Activated T-cell treated with anti-CD3 and anti-CD28 coated beads, Interleukin-2, amount 50 U/mL, for 1 hour (primary cell): ENCODE measurements around the gene MAPK8IP1.
A peak's percentile ranks its signal among the peaks of the same experiment; 100 is the strongest.

Source experiments
- DNase-seq: peaks from one replicate; pipeline ENCODE4 v3.0.0-alpha.2; 2020

The MAPK8IP1 gene

DNA sequence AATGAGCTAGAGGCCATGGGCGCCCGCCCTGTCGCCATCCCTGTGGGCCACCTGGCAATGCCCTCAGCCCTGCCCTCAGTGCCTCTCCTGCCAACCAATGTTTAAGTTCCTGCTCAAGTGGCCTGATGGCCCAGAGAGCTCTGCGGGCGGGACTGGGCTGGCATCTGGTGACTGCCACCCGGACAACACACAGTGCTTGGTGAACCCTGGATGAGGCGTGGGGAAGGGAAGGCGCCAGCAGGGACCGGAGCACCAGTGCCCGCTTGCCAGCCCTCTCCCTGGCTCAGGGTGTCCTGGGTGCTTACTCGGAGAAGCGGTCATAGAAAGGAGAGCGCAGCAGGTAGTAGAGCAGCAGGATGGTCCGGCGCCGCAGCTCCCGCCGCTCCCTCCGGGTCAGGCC, 28.1 kb downstream of the MAPK8IP1 start:
- no peak for DNase-seq

DNA sequence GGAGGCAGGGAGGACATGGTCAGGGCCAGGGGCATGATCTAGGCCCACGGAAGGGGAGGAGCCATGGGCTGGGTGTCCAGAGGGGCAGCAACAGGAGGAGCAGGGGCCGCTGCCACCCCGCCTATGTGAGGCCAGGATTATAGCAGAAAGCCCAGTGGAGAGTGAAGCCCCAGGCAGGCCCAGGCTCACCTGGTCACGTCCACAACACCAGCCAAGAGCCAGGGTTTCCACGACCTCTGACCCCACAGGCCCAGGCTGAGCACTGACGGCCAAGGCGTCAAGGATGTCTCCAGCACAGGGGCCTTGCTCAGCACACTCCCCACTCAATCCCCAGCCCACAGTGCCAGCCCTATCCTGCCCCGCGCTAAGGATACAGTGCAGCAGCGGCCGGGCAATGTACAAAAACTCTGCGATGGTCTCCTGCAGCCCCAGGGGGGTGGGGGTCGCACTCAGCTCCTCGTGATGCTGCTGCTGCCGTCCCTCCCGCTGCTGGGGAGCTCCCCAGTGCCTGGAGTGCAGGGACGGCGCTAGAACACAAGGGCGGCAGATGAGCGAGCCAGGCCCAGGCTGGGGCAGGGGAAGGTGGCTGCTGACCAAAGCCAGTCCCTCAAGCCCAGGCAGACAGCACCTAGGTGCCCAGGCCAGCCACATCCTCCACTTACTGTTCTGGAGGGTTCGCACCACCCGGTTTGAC, 28.6 kb downstream of the MAPK8IP1 start:
- DNase-seq, result no peak

GRCh38 chr11:45915446-45915845, 30.0 kb downstream of the MAPK8IP1 start:
- DNase-seq, result no peak

- DNase-seq, result no peak
Measured at GRCh38 chr11:45917286-45917622, 31.8 kb downstream of the MAPK8IP1 start.

- DNase-seq, result peak; percentile 89
Measured at GRCh38 chr11:45917623-45918330, 32.3 kb downstream of the MAPK8IP1 start, which contains the start of gene PEX16. Gene PEX16 (minus strand): TSS chr11:45917877. CDS start chr11:45917811, 66 bp downstream.

DNA sequence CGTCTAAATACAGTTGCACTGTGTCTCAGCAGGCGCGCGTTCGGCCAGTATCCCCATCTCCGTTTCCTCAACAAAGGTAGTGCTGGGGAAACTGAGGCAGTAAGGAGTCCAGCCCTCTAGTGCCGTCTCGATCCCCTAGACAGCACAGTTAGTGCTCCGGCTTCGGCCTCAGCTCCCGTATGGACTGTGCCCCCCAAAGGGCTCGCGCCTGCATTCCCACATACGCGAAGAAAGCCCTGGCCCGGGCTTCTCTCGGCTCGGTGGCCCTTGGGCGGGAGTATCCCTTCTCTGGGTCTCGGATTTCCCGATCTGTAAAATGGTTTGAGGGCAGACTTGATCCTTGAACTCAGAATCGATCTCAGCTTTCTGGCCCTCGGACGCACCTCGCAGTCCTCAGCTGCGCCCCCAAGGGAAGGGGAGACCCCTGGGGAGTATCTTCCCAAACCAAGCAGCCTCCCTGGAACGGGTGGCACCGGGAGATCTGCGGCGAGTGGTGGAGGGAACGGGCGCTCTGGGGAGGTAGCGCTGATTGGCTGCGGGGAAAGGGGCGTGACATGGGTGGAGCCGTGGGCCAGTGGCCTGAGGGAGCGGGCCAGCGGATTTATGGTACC, 33.0 kb downstream of the MAPK8IP1 start:
- DNase-seq, result peak; percentile 52

DNA sequence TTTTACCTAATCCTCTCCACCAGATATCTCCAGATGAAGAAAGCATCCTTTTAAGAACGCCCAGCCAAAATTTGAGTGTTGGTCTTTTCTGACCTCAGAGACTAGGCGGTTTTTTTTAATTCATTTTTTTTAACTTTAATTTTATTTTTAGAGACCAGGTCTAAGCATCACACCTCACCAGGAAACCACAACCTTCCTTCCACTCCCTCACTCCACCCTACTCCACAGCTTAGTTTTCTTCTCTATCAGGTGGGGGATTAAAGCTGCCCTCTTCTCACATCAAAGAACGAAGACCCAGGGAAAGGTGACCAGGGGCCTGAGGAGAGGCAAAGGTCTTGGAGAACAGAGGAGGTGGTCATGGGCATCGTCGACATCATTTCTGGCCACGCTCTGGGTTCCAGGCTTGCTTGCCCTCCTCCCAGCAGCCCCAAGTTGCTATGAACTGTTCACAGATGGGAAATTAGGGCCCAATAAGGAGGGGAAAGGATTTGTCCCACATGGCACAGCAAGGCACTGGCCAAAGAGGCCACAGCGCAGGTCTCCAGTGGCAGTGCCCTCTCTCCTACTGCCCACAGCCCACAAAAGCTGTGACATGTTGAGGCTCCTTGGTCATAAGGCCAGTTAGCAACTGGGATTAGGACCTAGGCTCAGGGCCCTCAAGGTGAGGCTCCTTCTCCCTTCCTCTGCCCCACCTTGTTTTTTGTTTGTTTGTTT, 33.7 kb downstream of the MAPK8IP1 start:
- DNase-seq, result peak; percentile 18

GRCh38 chr11:45919806-45920530, 34.5 kb downstream of the MAPK8IP1 start:
- peak; percentile 18 for DNase-seq

GRCh38 chr11:45920531-45921477, 35.4 kb downstream of the MAPK8IP1 start:
- peak; percentile 11 for DNase-seq

GRCh38 chr11:45921561-45922424, 36.3 kb downstream of the MAPK8IP1 start:
- peak; percentile 16 for DNase-seq

- DNase-seq, result peak; percentile 55
Measured at GRCh38 chr11:45922425-45923082, 37.1 kb downstream of the MAPK8IP1 start, which contains the start of gene LARGE2. Gene LARGE2 (plus strand): TSS chr11:45922656. CDS start chr11:45922883, 227 bp downstream.

DNA sequence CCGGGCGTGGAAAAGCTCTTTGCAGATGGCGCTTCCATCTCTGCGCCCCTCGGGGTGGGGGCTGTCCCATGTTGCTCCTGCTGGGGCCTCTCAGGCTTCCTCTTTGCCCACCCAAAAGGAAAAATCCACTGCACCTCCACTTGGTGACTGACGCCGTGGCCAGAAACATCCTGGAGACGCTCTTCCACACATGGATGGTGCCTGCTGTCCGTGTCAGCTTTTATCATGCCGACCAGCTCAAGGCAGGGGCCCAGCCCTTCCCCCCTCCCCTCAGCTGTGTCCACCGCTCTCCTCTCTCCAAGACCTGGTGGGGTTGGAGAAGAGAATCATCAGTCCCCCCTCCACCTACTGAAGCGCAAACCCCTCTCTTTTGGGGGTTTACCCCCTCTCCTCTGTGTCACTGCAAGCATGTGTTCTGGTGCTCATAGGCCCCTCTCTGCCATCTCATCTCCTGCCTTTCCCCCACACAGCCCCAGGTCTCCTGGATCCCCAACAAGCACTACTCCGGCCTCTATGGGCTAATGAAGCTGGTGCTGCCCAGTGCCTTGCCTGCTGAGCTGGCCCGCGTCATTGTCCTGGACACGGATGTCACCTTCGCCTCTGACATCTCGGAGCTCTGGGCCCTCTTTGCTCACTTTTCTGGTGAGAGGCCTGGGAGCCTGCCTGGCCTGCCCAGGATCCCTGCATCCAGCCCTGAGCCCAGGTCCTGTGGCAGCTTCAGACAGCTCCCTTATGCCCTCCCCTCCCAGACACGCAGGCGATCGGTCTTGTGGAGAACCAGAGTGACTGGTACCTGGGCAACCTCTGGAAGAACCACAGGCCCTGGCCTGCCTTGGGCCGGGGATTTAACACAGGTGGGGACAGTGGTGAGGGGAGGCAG, 38.8 kb downstream of the MAPK8IP1 start:
- no peak for DNase-seq

GRCh38 chr11:45924927-45925326, 39.5 kb downstream of the MAPK8IP1 start:
- no peak for DNase-seq

DNA sequence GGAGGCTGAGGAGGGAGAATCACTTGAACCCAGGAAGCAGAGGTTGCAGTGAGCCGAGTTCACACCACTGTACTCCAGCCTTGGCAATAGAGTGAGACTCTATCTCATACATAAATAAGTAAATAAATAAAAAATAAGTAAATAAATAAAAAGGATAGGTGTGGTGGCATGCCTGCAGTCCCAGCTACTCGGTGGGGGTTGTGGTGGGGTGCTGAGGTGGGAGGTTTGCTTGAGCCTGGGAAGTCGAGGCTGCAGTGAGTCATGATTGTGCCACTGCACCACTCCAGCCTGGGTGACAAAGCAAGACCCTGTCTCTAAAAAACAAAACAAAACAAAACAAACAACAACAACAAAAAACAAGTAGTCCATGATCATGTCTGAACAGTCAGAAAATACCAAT, 40.1 kb downstream of the MAPK8IP1 start:
- DNase-seq, result no peak

DNA sequence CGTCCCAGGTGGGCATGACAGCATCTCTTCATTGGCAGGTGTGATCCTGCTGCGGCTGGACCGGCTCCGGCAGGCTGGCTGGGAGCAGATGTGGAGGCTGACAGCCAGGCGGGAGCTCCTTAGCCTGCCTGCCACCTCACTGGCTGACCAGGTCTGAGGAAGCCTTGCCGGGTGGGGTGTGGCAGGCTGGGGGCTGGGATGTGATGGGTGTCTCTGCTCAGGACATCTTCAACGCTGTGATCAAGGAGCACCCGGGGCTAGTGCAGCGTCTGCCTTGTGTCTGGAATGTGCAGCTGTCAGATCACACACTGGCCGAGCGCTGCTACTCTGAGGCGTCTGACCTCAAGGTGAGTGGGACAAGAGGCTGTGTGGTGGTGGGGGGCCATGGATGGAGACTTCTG, 40.5 kb downstream of the MAPK8IP1 start:
- DNase-seq, result no peak

DNA sequence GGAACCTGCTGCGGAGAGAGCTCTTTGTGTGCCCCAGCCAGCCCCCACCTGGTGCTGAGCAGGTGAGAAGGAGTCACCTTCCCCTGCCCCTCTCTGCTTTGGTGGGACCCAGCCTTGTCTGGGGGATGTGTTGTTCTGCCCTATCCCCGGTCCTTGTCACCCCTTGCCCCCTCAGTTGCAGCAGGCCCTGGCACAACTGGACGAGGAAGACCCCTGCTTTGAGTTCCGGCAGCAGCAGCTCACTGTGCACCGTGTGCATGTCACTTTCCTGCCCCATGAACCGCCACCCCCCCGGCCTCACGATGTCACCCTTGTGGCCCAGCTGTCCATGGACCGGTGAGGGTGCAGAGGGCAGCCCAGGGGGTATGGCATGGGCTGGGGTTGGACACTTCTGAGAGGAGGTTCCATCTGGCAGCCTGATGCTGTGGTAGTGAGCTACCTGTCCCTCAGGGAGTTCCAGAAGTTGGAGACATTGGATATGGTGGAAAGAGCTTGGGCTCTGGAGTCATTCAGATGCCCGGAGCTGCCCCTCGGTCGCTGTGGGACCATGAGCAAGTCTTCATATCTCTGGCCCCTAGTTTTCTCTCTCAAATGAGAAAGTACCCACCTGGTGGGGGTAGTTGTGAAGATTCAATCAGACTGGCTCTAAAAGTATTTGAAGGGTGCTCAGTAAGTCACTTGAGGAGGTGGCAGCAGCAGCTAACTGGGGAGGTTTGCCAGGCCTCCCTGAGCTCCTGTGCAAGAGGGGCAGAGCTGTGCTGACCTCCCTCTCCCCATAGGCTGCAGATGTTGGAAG, 41.3 kb downstream of the MAPK8IP1 start:
- DNase-seq, result no peak

GRCh38 chr11:45927332-45927683, 41.9 kb downstream of the MAPK8IP1 start:
- no peak for DNase-seq
